ENCODE measurements around the gene NCOA1.
"Not testable (repeated sequence)": the region's sequence is repeated elsewhere in the genome, so short reads cannot be mapped to it uniquely, and the experiment has no call there.

Gene NCOA1

GRCh38 chr2:24632172-24632571, 141.1 kb downstream of the NCOA1 start:
- no peak for DNase-seq (ENCODE audit: low spot score)

DNA sequence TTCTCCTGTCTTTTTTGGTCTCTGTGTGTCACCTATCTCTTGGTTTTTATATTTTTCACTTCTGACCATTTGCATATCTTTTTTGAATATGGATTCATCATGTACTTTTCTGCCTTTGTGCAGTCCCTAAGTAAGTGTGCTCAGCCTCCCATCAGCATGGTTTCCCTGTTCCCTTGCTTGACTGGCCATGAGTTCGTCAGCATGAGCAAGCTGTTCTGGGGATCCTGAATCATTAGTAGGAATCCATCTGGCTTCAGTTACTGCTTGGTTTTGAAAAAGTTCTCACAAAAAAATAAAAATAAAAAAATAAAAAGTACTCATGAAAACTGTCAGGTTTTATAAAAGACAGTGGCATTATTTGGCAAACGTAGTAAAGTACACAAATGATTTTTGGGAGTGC, 144.1 kb downstream of the NCOA1 start:
- no peak for DNase-seq (ENCODE audit: low spot score)

- DNase-seq (ENCODE audit: low spot score): no peak
Observed at GRCh38 chr2:24638568-24638967, 147.5 kb downstream of the NCOA1 start.

DNA sequence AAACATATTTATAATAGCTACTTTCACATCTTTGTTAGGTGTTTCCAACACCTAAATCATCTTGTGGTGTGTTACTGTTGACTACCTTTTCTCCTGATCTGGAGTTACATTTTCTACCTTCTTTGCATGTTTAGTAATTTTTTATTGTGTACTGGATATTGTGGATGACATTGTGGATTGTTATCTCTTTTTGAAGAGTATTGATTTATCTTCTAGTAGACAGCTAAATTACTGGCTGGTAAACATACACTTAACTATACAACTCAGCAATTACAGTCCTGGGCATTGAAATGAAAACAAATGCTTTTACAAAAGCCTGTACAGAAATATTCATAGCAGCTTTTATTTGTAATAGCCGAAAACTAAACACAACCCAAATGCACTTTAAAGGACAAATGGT, 151.3 kb downstream of the NCOA1 start:
- no peak for DNase-seq (ENCODE audit: low spot score)

GRCh38 chr2:24643051-24643450, 152.0 kb downstream of the NCOA1 start:
- DNase-seq (ENCODE audit: low spot score): no peak

DNA sequence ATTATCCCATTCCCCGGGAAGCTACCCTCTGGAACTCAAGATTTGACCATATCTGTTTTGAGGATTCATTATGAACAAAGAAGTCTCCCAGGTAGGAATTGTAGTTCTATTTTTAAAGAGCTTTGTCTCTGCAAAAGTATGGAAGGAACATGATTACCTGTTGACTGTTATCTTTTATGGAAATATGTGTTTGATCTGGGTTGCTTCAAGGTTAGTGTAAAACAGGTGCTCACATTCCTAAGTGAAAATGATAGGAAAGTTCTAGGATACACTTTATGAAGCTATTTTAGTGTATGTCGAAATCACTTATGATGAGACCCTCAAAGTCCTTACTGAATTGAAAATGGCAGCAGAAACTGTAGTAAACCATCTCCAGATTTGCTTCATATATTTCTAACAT, 153.0 kb downstream of the NCOA1 start:
- no peak for DNase-seq (ENCODE audit: low spot score)

GRCh38 chr2:24650997-24651642, 160.1 kb downstream of the NCOA1 start:
- no peak for DNase-seq (ENCODE audit: low spot score)

DNA sequence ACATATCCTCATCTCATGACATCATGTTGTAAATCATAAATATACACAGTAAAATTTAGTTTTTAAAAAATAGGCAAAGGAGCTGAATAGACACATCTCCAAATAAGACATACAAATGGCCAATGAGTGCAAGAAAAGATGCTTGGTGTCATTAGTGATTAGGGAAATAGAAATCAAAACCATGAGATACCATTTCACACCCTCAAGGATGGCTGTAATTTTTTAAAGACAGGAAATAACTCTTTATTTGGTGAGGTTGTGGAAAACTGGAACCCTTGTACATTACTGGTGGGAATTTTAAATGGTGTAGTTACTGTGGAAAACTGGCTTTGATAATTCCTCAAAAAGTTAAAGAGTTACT, 160.6 kb downstream of the NCOA1 start:
- no peak for DNase-seq (ENCODE audit: low spot score)

- no peak for DNase-seq (ENCODE audit: low spot score)
Observed at GRCh38 chr2:24652265-24653182, 161.5 kb downstream of the NCOA1 start.

DNA sequence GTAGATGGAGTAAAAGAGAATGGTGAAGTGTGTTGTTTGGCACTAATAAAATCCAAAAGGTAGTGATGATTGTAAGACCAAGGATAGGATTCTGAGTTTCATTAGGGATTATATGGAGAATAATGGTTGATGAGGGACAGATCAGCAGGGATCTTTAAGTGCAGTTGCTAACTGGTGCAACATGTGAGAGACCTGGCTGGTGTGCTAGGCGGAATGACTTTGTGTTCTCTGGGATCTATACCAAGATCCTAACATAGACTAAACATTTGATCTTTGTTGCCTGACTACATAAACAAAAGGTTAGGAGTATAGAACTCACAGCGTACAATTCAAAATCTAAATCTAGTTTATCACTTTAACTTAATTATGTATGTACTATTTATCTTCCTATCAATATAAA, 166.8 kb downstream of the NCOA1 start:
- DNase-seq (ENCODE audit: low spot score): no peak

GRCh38 chr2:24658531-24659202, 167.6 kb downstream of the NCOA1 start:
- no peak for DNase-seq (ENCODE audit: low spot score)

- DNase-seq (ENCODE audit: low spot score): no peak
Observed at GRCh38 chr2:24659862-24660261, 168.8 kb downstream of the NCOA1 start.

- no peak for DNase-seq (ENCODE audit: low spot score)
Observed at GRCh38 chr2:24667542-24667941, 176.5 kb downstream of the NCOA1 start.

DNA sequence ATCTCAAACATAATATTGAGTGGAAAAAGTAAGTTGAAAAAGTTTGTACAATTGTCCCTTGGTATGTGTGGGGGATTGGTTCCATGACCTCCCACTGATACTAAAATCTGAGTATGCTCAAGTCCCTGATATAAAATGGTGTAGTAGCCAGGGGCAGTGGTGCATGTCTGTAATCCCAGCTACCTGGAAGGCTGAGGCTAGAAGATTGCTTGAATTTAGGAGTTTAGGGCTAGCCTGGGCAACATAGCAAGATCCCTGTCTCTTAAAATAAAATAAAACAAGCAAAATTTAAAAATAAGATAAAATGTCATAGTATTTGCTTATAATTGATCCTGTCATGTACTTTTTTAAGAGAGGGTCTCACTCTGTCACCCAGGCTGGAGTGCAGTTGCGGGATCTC, 180.2 kb downstream of the NCOA1 start:
- DNase-seq (ENCODE audit: low spot score): no peak

DNA sequence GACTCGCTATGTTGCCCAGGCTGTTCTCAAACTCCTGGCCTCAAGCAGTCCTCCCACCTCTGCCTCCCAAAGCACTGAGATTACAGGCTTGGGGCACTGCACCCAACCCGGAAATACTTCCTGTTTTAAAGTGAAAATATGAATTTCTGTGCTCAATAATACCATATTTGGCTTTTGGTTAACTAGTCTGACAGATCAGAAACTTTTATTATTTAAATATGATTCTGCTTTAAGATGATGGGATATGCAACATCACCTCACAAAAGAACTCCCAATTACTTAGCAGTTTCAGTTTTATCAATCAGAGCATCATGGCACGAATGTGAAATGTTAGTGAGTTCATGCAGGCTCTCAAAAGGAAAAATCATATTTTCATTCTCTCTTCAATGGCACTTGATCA, 181.5 kb downstream of the NCOA1 start:
- DNase-seq (ENCODE audit: low spot score): no peak

- no peak for DNase-seq (ENCODE audit: low spot score)
Observed at GRCh38 chr2:24675338-24675737, 184.3 kb downstream of the NCOA1 start.

- DNase-seq (ENCODE audit: low spot score): no peak
Observed at GRCh38 chr2:24676493-24676892, 185.4 kb downstream of the NCOA1 start.

DNA sequence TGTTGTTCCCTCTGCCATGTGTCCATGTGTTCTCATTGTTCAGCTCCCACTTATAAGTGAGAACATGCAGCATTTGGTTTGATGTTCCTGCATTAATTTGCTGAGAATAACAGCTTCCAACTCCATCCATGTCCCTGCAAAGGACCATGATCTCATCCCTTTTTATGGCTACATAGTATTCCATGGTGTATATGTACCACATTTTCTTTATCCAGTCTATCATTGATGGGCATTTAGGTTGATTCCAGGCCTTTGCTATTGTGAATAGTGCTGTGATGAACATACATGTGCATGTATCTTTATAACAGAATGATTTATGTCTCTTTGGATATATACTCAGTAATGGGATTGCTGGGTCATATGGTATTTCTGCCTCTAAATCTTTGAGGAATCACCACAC, 187.0 kb downstream of the NCOA1 start:
- not testable (repeated sequence) for DNase-seq (ENCODE audit: low spot score)

GRCh38 chr2:24680196-24680595, 189.1 kb downstream of the NCOA1 start:
- DNase-seq (ENCODE audit: low spot score): no peak

DNA sequence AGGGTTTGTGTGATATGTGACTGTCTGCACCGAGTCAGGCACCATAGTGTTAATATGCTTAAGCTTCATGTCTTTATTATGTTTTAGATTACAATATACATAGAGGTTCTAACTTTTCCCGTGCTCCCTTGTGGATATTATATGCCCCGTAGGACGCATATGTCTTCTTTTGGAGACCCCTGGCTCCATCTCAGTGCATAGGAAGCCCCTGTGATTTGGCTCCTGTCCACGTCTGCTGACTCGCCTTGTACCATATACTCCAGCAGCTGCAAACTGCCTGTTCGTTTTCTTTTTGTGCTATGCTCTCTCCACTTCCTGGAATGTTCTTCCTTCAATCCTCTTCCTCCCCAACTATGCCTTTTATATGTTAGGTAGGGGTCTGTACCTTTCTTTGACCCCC, 191.2 kb downstream of the NCOA1 start:
- DNase-seq (ENCODE audit: low spot score): no peak

GRCh38 chr2:24683408-24683807, 192.4 kb downstream of the NCOA1 start:
- DNase-seq (ENCODE audit: low spot score): no peak

DNA sequence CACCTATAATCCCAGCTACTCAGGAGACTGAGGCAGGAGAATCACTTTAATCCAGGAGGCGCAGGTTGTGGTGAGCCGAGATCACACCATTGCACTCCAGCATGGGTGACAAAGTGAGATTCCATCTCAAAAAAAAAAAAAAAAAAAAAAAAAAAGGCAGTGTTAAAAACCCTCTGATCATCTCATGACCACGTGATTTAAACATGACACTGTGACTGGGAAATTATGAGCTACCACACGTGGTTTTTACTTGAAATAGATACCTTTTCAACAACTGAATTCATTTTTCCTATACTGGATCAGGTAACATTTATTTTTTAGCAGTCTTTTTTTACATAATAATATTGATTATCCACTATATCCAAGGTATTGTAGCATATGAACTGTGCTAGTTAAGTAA, 199.5 kb downstream of the NCOA1 start:
- no peak for DNase-seq (ENCODE audit: low spot score)

DNA sequence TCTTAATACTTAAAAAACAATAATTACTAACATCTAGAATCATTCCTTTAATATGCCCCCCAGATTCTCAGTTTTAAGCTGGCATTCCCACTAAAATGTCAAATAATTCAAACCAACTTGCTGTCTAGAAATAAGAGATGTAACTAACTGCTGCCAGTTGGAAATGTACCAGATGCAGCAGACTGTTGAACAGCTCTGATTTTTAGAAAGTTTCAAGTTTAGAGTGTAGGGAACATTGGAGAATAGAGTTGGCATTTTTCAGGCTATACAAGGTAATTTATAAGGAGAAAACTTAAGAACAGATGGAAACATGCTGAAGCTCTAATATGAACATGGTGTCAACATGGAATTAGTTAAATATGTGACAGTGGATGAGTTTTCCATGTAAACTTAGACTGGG, 200.8 kb downstream of the NCOA1 start:
- no peak for DNase-seq (ENCODE audit: low spot score)

All from CD4-positive, alpha-beta T cell treated with Interleukin-6 at 100 ng/mL for 8 hours (primary cell).